Measurements from ENCODE around the gene FARS2.

DNA sequence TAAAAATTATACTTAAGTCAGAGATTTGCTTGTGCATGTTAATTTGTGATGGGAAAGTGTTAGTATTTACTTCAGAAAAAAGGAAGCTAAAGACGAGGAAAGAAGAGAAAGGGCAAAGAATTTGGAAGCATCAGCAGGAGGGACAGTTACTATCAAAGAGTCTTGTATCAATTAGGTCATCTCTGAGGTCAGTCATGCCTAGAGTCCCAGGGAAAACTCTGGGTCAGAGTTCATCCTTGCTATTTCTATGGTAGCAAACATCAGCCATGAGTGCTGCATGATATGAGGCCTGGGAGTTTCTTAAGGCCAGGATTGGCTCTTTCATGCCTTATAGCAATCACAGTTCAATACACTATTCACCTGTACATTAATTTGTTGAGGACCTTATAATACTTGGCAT is 292.9 kb downstream of the FARS2 start:
- TF ChIP-seq POLR2A (IDR thresholded peaks at IDR 0.05) (no peak), POLR2AphosphoS5 (IDR thresholded peaks at IDR 0.05) (no peak), EP300 (IDR thresholded peaks at IDR 0.05) (no peak)
- TF ChIP-seq, protein P1, sequence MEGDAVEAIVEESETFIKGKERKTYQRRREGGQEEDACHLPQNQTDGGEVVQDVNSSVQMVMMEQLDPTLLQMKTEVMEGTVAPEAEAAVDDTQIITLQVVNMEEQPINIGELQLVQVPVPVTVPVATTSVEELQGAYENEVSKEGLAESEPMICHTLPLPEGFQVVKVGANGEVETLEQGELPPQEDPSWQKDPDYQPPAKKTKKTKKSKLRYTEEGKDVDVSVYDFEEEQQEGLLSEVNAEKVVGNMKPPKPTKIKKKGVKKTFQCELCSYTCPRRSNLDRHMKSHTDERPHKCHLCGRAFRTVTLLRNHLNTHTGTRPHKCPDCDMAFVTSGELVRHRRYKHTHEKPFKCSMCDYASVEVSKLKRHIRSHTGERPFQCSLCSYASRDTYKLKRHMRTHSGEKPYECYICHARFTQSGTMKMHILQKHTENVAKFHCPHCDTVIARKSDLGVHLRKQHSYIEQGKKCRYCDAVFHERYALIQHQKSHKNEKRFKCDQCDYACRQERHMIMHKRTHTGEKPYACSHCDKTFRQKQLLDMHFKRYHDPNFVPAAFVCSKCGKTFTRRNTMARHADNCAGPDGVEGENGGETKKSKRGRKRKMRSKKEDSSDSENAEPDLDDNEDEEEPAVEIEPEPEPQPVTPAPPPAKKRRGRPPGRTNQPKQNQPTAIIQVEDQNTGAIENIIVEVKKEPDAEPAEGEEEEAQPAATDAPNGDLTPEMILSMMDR (IDR thresholded peaks at IDR 0.05) = no peak
